OCI-LY3 (cell line): ENCODE results near the gene EXOC4.

Source experiments
- EZH2phosphoT487 ChIP-seq: fragments of 200-600 bp; shearing (Covaris generic); IDR thresholded peaks from 2 replicates; pipeline ENCODE4 v1.6.1; 2018; ENCODE audit warnings: antibody characterized with exemption, mixed run types, low read depth
- TF ChIP-seq, protein P1 (sequence below): fragments of 200-600, 300-600 bp; sonication (generic); IDR thresholded peaks from 2 replicates; pipeline ENCODE4 v1.5.1; 2014; ENCODE audit warnings: antibody characterized with exemption, low read length, low read depth

DNA sequence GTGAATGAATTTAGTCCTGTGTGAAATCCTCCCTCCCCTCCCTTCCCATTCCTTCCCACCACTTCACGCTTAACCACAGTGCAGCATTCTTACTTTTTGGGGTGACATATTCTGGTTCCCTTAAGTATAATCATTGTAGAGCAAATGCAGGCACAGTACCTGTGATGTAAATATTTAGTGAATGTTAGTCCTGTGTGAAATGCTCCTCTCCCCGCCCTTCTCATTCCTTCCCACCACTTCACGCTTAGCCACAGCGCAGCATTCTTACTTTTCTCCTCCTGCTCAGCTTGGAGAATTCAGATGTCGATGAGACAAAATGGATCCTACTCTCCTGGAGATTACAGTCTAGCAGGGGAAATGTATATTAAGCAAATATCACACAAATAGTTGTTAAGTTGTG, 258.8 kb downstream of the EXOC4 start:
- TF ChIP-seq, protein P1, sequence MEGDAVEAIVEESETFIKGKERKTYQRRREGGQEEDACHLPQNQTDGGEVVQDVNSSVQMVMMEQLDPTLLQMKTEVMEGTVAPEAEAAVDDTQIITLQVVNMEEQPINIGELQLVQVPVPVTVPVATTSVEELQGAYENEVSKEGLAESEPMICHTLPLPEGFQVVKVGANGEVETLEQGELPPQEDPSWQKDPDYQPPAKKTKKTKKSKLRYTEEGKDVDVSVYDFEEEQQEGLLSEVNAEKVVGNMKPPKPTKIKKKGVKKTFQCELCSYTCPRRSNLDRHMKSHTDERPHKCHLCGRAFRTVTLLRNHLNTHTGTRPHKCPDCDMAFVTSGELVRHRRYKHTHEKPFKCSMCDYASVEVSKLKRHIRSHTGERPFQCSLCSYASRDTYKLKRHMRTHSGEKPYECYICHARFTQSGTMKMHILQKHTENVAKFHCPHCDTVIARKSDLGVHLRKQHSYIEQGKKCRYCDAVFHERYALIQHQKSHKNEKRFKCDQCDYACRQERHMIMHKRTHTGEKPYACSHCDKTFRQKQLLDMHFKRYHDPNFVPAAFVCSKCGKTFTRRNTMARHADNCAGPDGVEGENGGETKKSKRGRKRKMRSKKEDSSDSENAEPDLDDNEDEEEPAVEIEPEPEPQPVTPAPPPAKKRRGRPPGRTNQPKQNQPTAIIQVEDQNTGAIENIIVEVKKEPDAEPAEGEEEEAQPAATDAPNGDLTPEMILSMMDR, result no peak
- no peak for TF ChIP-seq EZH2phosphoT487
